H9 (cell line): ENCODE measurements around the gene BIN1. TPM values are rescaled to one million over a fixed set of nuclear protein-coding genes. Genes with fewer than 3 reads are reported as not detected.

Experiments used
- DNase-seq: peaks from one replicate; pipeline ENCODE4 v3.0.0-alpha.2; 2017
- H2AFZ ChIP-seq: one replicate; pipeline ENCODE4 v1.6.1; 2013; ENCODE audit warnings: mild to moderate bottlenecking, low read length, control low read depth, moderate library complexity
- H2AK5ac ChIP-seq: 2 replicates; pipeline ENCODE4 v1.6.1; 2013; ENCODE audit warnings: low read length, control low read depth, mixed read lengths; ENCODE audit not compliant: insufficient read length
- H2BK120ac ChIP-seq: one replicate; pipeline ENCODE4 v1.6.1; 2013; ENCODE audit warnings: low read depth, mild to moderate bottlenecking, low read length, control low read depth, inconsistent platforms; ENCODE audit not compliant: poor library complexity, severe bottlenecking
- H2BK12ac ChIP-seq: 2 replicates; pipeline ENCODE4 v1.6.1; 2013; ENCODE audit warnings: low read length, control low read depth, mixed read lengths, low read depth; ENCODE audit not compliant: insufficient read length
- H2BK15ac ChIP-seq: 2 replicates; pipeline ENCODE4 v1.6.1; 2013; ENCODE audit warnings: low read depth, low read length, control low read depth
- H2BK20ac ChIP-seq: one replicate; pipeline ENCODE4 v1.6.1; 2013; ENCODE audit warnings: low read depth, mild to moderate bottlenecking, low read length, control low read depth, inconsistent platforms; ENCODE audit not compliant: poor library complexity, severe bottlenecking
- H2BK5ac ChIP-seq: 2 replicates; pipeline ENCODE4 v1.6.1; 2013; ENCODE audit warnings: low read length, control low read depth, mixed read lengths; ENCODE audit not compliant: insufficient read length
- H3K14ac ChIP-seq: 2 replicates; pipeline ENCODE4 v1.6.1; 2013; ENCODE audit warnings: low read length, control low read depth; ENCODE audit not compliant: insufficient read depth
- H3K18ac ChIP-seq: 2 replicates; pipeline ENCODE4 v1.6.1; 2013; ENCODE audit warnings: low read depth, mild to moderate bottlenecking, mixed read lengths, low read length, control low read depth; ENCODE audit not compliant: insufficient read length
- H3K23ac ChIP-seq: 2 replicates; pipeline ENCODE4 v1.6.1; 2013; ENCODE audit warnings: low read length, control low read depth, mixed read lengths, low read depth; ENCODE audit not compliant: insufficient read length
- H3K23me2 ChIP-seq: 2 replicates; pipeline ENCODE4 v1.6.1; 2013; ENCODE audit warnings: low read depth, mild to moderate bottlenecking, mixed read lengths, low read length, control low read depth; ENCODE audit not compliant: insufficient read length, poor library complexity, severe bottlenecking
- H3K27ac ChIP-seq: 2 replicates; pipeline ENCODE4 v1.5.1; 2013; ENCODE audit warnings: low read length, control low read depth, mixed read lengths, low read depth; ENCODE audit not compliant: insufficient read length
- H3K27me3 ChIP-seq: 2 replicates; pipeline ENCODE4 v1.6.1; 2013; ENCODE audit warnings: low read length, control low read depth, inconsistent platforms; ENCODE audit not compliant: insufficient read depth
- H3K4ac ChIP-seq: 2 replicates; pipeline ENCODE4 v1.6.1; 2013; ENCODE audit warnings: low read depth, mild to moderate bottlenecking, control low read depth, inconsistent platforms, low read length, moderate library complexity
- H3K4me1 ChIP-seq: 2 replicates; pipeline ENCODE4 v1.6.1; 2013; ENCODE audit warnings: low read length, control low read depth, inconsistent platforms; ENCODE audit not compliant: insufficient read depth
- H3K4me2 ChIP-seq: 2 replicates; pipeline ENCODE4 v1.6.1; 2013; ENCODE audit warnings: low read length, control low read depth, mixed read lengths; ENCODE audit not compliant: insufficient read length, insufficient read depth
- H3K56ac ChIP-seq: 2 replicates; pipeline ENCODE4 v1.6.1; 2013; ENCODE audit warnings: low read depth, mild to moderate bottlenecking, mixed read lengths, low read length, control low read depth; ENCODE audit not compliant: insufficient read length
- H3K79me1 ChIP-seq: 2 replicates; pipeline ENCODE4 v1.6.1; 2013; ENCODE audit warnings: low read depth, mild to moderate bottlenecking, moderate library complexity, low read length, control low read depth, inconsistent platforms; ENCODE audit not compliant: insufficient read depth, poor library complexity, severe bottlenecking
- H3K79me2 ChIP-seq: 2 replicates; pipeline ENCODE4 v1.6.1; 2013; ENCODE audit warnings: low read length, control low read depth, inconsistent platforms; ENCODE audit not compliant: insufficient read depth
- H3K9ac ChIP-seq: 2 replicates; pipeline ENCODE4 v1.6.1; 2013; ENCODE audit warnings: low read length, control low read depth, mixed read lengths; ENCODE audit not compliant: insufficient read length; ENCODE audit errors: extremely low read depth
- H3K9me3 ChIP-seq: one replicate; pipeline ENCODE4 v1.6.1; 2013; ENCODE audit warnings: low read depth, low read length, inconsistent platforms; ENCODE audit not compliant: control insufficient read depth
- H3T11ph ChIP-seq: one replicate; pipeline ENCODE4 v1.6.1; 2013; ENCODE audit warnings: mild to moderate bottlenecking, low read length, control low read depth, inconsistent platforms
- H4K20me1 ChIP-seq: one replicate; pipeline ENCODE4 v1.6.1; 2013; ENCODE audit not compliant: control insufficient read depth, insufficient read length, insufficient read depth
- H4K5ac ChIP-seq: 2 replicates; pipeline ENCODE4 v1.6.1; 2013; ENCODE audit warnings: low read depth, mild to moderate bottlenecking, mixed read lengths, low read length, control low read depth; ENCODE audit not compliant: insufficient read length
- H4K8ac ChIP-seq: replicated peaks from 2 replicates; pipeline ENCODE4 v1.6.1; 2013; ENCODE audit warnings: low read length, control low read depth, mixed read lengths, low read depth; ENCODE audit not compliant: insufficient read length
- H4K91ac ChIP-seq: 2 replicates; pipeline ENCODE4 v1.6.1; 2013; ENCODE audit warnings: low read depth, mild to moderate bottlenecking, moderate library complexity, mixed read lengths, low read length, control low read depth; ENCODE audit not compliant: insufficient read length
- H3K27ac Mint-ChIP-seq, 3 experiments: 2 replicates in 2 of 3; 3 replicates in 1 of 3; pipeline ENCODE4 v1.8.0; 2020 to 2021; ENCODE audit warnings: mixed read lengths in 3 of 3, mild to moderate bottlenecking in 1 of 3, moderate library complexity in 1 of 3
- H3K27me3 Mint-ChIP-seq: 2 replicates; pipeline ENCODE4 v1.8.0; 2021; ENCODE audit warnings: low read depth, mild to moderate bottlenecking, moderate library complexity, mixed read lengths
- H3K36me3 Mint-ChIP-seq, 3 experiments: 2 replicates in 2 of 3; 3 replicates in 1 of 3; pipeline ENCODE4 v1.8.0; 2020 to 2021; ENCODE audit warnings: low read depth in 3 of 3, mixed read lengths in 3 of 3; ENCODE audit not compliant: insufficient read depth in 1 of 3
- H3K4me1 Mint-ChIP-seq, 2 experiments: 2 replicates each; pipeline ENCODE4 v1.8.0; 2020; ENCODE audit warnings: mixed read lengths in 2 of 2
- H3K4me3 Mint-ChIP-seq, 2 experiments: 2 replicates in 1 of 2; 3 replicates in 1 of 2; pipeline ENCODE4 v1.8.0; 2020 to 2021; ENCODE audit warnings: mild to moderate bottlenecking in 2 of 2, mixed read lengths in 2 of 2, moderate library complexity in 1 of 2
- H3K9me3 Mint-ChIP-seq, 2 experiments: 2 replicates in 1 of 2; 3 replicates in 1 of 2; pipeline ENCODE4 v1.8.0; 2020; ENCODE audit warnings: mild to moderate bottlenecking in 2 of 2, mixed read lengths in 2 of 2, moderate library complexity in 1 of 2
- CTCF ChIP-seq: fragments of 200-600 bp; sonication (generic); conservative IDR thresholded peaks from 3 replicates; pipeline ENCODE4 v1.8.0; 2021; ENCODE audit warnings: antibody characterized with exemption, mild to moderate bottlenecking
- WGBS: extraction: QIAGEN DNeasy Blood & Tissue Kit; methylation state at CpG from one replicate; pipeline ENCODE4 v1.1.7; 2013; ENCODE audit warnings: missing lambda C conversion rate, low lambda C conversion rate, mixed read lengths; ENCODE audit not compliant: insufficient read length; ENCODE audit errors: extremely low coverage; 5-methylcytosine and 5-hydroxymethylcytosine counted together
- total RNA-seq: library from RNA; stranded (reverse); gene quantifications from 2 replicates; pipeline ENCODE4 v1.2.1, GENCODE V29; 2021

BIN1 gene
- total RNA-seq, 1 experiment from 2014 or later = 32.0 TPM

- Histone ChIP-seq H2BK120ac (no peak overlapping the region), H3K4me2 (no peak overlapping the region), H3K79me1 (no peaks in the 10 kb centered on the region), H2BK12ac (no peak overlapping the region), H3K23me2 (no peaks in the 10 kb centered on the region), H3K14ac (no peak overlapping the region), H3K23ac (no peak overlapping the region), H3K56ac (no peak overlapping the region), H2BK5ac (no peak overlapping the region), H3K4ac (no peak overlapping the region), H2BK15ac (no peak overlapping the region), H3K79me2 (no peaks in the 10 kb centered on the region), H2AFZ (no peak overlapping the region), H3K9ac (no peak overlapping the region), H3K27me3 (no peaks in the 10 kb centered on the region), H2BK20ac (no peak overlapping the region), H4K8ac (no peak overlapping the region), H3K9me3 (no peaks in the 10 kb centered on the region), H3K4me1 (no peaks in the 10 kb centered on the region), H4K91ac (no peak overlapping the region), H4K20me1 (no peaks in the 10 kb centered on the region), H3T11ph (no peak overlapping the region), H4K5ac (no peak overlapping the region), H3K27ac (no peak overlapping the region), H3K18ac (no peak overlapping the region), H2AK5ac (no peak overlapping the region)
- Mint-ChIP-seq H3K27me3 (no peaks in the 10 kb centered on the region), H3K4me3 (no peak overlapping the region), H3K9me3 (no peaks in the 10 kb centered on the region; a peak in 1 of 5 replicates), H3K27ac (no peak overlapping the region), H3K36me3 (peaks cover 3 to 7% (median 4%) of the 10 kb centered on the region in 3 experiments; a peak in 3 of 7 replicates), H3K4me1 (peaks cover 0 to 10% of the 10 kb centered on the region in 2 experiments; a peak in 2 of 4 replicates)
- WGBS = no CpG with 5 or more reads among the region's 13 CpGs
- no peak for TF ChIP-seq CTCF
- DNase-seq = no peak
Measured at GRCh38 chr2:127055786-127056076, 51.2 kb downstream of the BIN1 start.
